Keratinocyte (primary cell): ENCODE data around the gene CEL. TPM values are rescaled to one million over a fixed set of nuclear protein-coding genes. Genes with fewer than 3 reads are reported as not detected.

ENCODE experiments used
- DNase-seq: peaks from one replicate; pipeline ENCODE4 v3.0.0-alpha.2; 2011; ENCODE audit warnings: low read depth, missing footprints, low spot score
- FAIRE-seq: peaks from 2 replicates; lab custom pipeline; 2011; peaks lifted over from hg19 to GRCh38; lab: Jason Lieb, UNC
- H2AFZ ChIP-seq: 2 replicates; pipeline ENCODE4 v1.6.0; 2012; ENCODE audit warnings: low read length, control low read depth, inconsistent platforms; ENCODE audit not compliant: control insufficient read depth
- H3K27ac ChIP-seq: 2 replicates; pipeline ENCODE4 v1.5.1; 2011; ENCODE audit warnings: low read length; ENCODE audit not compliant: control insufficient read depth, insufficient read depth
- H3K27me3 ChIP-seq: 3 replicates; pipeline ENCODE4 v1.6.0; 2011; ENCODE audit warnings: low read length; ENCODE audit not compliant: control insufficient read depth, insufficient read depth; ENCODE audit errors: extremely low read depth
- H3K36me3 ChIP-seq, 2 experiments: 2 replicates in 1 of 2; 3 replicates in 1 of 2; pipeline ENCODE4 v1.5.1; 2011; ENCODE audit warnings: low read length in 2 of 2, mild to moderate bottlenecking in 1 of 2; ENCODE audit not compliant: control insufficient read depth in 2 of 2, insufficient read depth in 2 of 2; ENCODE audit errors: extremely low read depth in 1 of 2
- H3K4me1 ChIP-seq: 3 replicates; pipeline ENCODE4 v1.5.1; 2011; ENCODE audit warnings: low read length; ENCODE audit not compliant: control insufficient read depth, insufficient read depth; ENCODE audit errors: extremely low read depth
- H3K4me2 ChIP-seq: 3 replicates; pipeline ENCODE4 v1.6.0; 2011; ENCODE audit warnings: low read depth, low read length; ENCODE audit not compliant: control insufficient read depth, insufficient read depth; ENCODE audit errors: extremely low read depth
- H3K4me3 ChIP-seq, 3 experiments: fragments of 200-600 bp in 1 of 3; sonication (generic) in 1 of 3; 2 replicates in 2 of 3; 3 replicates in 1 of 3; pipeline ENCODE4 v1.5.1; 2011 to 2016; ENCODE audit warnings: low read length in 3 of 3, mild to moderate bottlenecking in 3 of 3, control low read depth in 2 of 3, inconsistent platforms in 1 of 3, low read depth in 1 of 3, mixed read lengths in 1 of 3, mixed run types in 1 of 3, moderate library complexity in 1 of 3; ENCODE audit not compliant: control insufficient read depth in 2 of 3, insufficient read depth in 2 of 3; ENCODE audit errors: extremely low read depth in 1 of 3
- H3K79me2 ChIP-seq: 2 replicates; pipeline ENCODE4 v1.6.0; 2012; ENCODE audit warnings: low read length; ENCODE audit not compliant: control insufficient read depth, insufficient read depth
- H3K9ac ChIP-seq: 3 replicates; pipeline ENCODE4 v1.6.0; 2011; ENCODE audit warnings: low read length; ENCODE audit not compliant: control insufficient read depth, insufficient read depth; ENCODE audit errors: extremely low read depth
- H3K9me1 ChIP-seq: 3 replicates; pipeline ENCODE4 v1.6.0; 2011; ENCODE audit warnings: low read length; ENCODE audit not compliant: control insufficient read depth, insufficient read depth; ENCODE audit errors: extremely low read depth
- H3K9me3 ChIP-seq: 2 replicates; pipeline ENCODE4 v1.5.1; 2012; ENCODE audit warnings: low read depth, low read length; ENCODE audit not compliant: control insufficient read depth
- H4K20me1 ChIP-seq: 3 replicates; pipeline ENCODE4 v1.6.0; 2011; ENCODE audit warnings: low read length; ENCODE audit not compliant: control insufficient read depth, insufficient read depth; ENCODE audit errors: extremely low read depth
- EZH2 ChIP-seq: IDR thresholded peaks from one replicate; pipeline ENCODE4 v1.6.1; 2012; ENCODE audit warnings: inconsistent platforms, mild to moderate bottlenecking, low read length, moderate library complexity
- dilution Hi-C: fragments of 300-500 bp; cut with MboI; formaldehyde crosslinking; loops from one replicate; pipeline ENCODE4 v1.7.0; 2020; ENCODE audit warnings: low sequenced_read_pairs; ENCODE audit not compliant: extremely low pct_ligation_motif_present
- polyA plus RNA-seq, 5 experiments: library from polyadenylated mRNA; depleted of rRNA in 3 of 5; stranded (reverse) in 3 of 5; stranded (forward) in 1 of 5; unstranded in 1 of 5; fragments of >200 nt; gene quantifications; 1 replicate in 1 of 5; 2 replicates in 3 of 5; 3 replicates in 1 of 5; pipeline versions ENCODE4 v1.2.1 to v1.2.3, GENCODE V29; 2011 to 2012; ENCODE audit warnings: missing spikeins in 2 of 5, low read depth in 1 of 5, low replicate concordance in 1 of 5
- TF ChIP-seq, protein P1 (sequence below), 3 experiments: IDR thresholded peaks in 1 of 3; conservative IDR thresholded peaks in 1 of 3; optimal IDR thresholded peaks in 1 of 3; 2 replicates in 2 of 3; 3 replicates in 1 of 3; pipeline versions ENCODE3 to v1.5.1; 2011; ENCODE audit warnings: low read length in 3 of 3, mild to moderate bottlenecking in 3 of 3, moderate library complexity in 2 of 3, control low read depth in 1 of 3, inconsistent platforms in 1 of 3; ENCODE audit not compliant: insufficient read depth in 2 of 3; ENCODE audit errors: extremely low read depth in 1 of 3

Gene CEL
- polyA plus RNA-seq, 1 donor (not counting 4 experiments of a cell fraction or from before 2014, with no cell fraction given): 0.12 TPM

DNA sequence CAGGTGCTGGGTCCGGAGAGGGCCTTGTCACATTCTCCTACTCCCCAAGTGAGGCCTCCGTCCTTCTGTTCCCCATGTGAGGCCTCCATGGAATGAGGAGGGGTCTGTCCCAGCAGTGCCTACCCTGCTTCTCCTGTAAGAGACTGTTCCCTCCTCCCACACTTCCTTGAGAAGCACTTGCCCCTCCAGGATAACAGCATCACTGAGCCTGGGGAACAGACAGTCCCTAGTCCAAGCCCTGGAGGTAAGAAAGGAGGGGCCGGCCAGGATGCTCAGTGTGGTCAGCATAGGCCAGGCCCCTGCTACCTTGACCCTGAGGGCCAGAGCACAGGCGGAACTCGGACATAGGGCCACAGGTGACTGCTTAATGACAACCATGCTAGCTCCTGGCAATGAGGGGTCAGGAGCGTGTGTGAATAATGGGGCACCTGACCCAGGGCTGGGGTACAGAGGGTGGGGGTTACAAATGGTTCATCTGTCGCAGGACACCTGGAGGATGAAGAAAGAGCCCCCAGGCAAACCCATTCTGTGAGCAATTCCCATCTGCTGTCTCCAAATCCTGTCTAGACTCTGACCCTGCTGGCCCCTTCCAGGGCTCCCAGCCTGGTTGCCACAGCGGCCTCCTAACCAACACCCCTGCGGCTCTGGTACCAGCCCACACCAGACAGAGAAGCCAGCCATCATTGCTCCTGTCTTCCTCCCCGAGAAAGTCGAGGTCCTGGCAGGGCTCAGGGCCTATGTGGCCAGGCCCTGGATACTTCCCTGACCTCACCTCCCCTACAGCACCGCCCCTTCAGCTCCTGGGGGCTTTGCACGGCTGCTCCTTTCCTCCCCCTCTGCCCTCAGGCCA lies 39.0 kb downstream of the CEL start:
- no peaks in the 10 kb centered on the region for H3K9me3 ChIP-seq
- no peak overlapping the region for H3K4me2 ChIP-seq
- H3K4me1 ChIP-seq: no peaks in the 10 kb centered on the region
- H3K36me3 ChIP-seq: peaks cover 48 to 50% of the 10 kb centered on the region in 2 experiments
- H3K27me3 ChIP-seq: no peaks in the 10 kb centered on the region
- dilution Hi-C loops: no loop called here
- H3K9ac ChIP-seq: no peak overlapping the region
- TF ChIP-seq, protein P1, sequence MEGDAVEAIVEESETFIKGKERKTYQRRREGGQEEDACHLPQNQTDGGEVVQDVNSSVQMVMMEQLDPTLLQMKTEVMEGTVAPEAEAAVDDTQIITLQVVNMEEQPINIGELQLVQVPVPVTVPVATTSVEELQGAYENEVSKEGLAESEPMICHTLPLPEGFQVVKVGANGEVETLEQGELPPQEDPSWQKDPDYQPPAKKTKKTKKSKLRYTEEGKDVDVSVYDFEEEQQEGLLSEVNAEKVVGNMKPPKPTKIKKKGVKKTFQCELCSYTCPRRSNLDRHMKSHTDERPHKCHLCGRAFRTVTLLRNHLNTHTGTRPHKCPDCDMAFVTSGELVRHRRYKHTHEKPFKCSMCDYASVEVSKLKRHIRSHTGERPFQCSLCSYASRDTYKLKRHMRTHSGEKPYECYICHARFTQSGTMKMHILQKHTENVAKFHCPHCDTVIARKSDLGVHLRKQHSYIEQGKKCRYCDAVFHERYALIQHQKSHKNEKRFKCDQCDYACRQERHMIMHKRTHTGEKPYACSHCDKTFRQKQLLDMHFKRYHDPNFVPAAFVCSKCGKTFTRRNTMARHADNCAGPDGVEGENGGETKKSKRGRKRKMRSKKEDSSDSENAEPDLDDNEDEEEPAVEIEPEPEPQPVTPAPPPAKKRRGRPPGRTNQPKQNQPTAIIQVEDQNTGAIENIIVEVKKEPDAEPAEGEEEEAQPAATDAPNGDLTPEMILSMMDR (optimal IDR thresholded peaks at IDR 0.05 in 1 of 3, IDR thresholded peaks at IDR 0.05 in 1 of 3, conservative IDR thresholded peaks at IDR 0.05 in 1 of 3; ENCODE audit: extremely low read depth in 1 of 3, insufficient read depth in 2 of 3, low read length in 3 of 3): no peak
- no peak for TF ChIP-seq EZH2
- FAIRE-seq (no peak), DNase-seq (no peak)
- H3K27ac ChIP-seq: no peak overlapping the region
- no peak overlapping the region for H3K4me3 ChIP-seq
- no peaks in the 10 kb centered on the region for H3K9me1 ChIP-seq
- H4K20me1 ChIP-seq: no peaks in the 10 kb centered on the region
- no peaks in the 10 kb centered on the region for H3K79me2 ChIP-seq
- H2AFZ ChIP-seq: no peak overlapping the region

DNA sequence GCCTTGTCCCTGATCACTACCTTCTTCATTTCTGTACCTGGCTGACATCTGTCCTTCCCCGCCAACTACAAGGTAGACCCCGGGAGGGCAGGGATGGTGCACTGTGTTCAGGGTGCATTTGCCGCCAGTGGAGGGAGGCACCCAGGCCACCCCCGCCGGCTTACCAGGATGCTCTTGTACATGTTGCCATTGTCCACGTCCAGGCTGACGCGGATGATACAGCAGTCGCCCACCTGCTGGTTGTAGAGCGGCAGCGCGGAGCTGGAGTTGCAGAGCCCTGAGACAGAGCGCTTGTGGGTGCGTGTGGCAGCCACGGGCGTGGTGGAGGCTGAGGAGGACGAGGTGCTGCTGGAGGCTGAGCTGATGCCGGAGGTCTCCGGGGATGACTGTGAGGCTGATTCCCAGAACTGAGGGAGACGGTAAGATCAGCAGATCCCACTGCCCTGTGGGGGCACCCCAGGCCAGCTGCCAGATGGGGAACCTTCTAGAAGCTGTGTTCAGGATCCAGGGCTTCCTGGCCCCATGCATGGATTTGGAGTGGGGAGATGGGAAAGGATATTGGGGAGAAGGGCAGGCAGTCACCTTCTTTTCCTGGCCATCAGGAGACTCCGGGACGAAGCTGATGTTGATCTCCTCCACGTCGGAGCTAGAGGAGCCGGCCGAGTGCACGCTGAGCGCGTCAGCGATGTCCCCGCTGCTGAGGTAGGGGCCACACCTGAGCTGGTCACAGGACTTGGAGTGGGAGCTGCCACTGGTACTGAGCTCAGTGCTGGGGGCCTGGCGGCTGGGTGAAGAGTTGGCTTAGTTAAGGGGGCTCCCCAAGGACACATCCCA lies 39.8 kb downstream of the CEL start:
- no peak for TF ChIP-seq EZH2
- TF ChIP-seq, protein P1 (optimal IDR thresholded peaks at IDR 0.05 in 1 of 3, IDR thresholded peaks at IDR 0.05 in 1 of 3, conservative IDR thresholded peaks at IDR 0.05 in 1 of 3; ENCODE audit: extremely low read depth in 1 of 3, insufficient read depth in 2 of 3, low read length in 3 of 3): no peak
- no peak overlapping the region for H3K27ac ChIP-seq
- H3K36me3 ChIP-seq: peaks cover 53% of the 10 kb centered on the region in 2 experiments
- H3K4me2 ChIP-seq: no peak overlapping the region
- dilution Hi-C loops: no loop called here
- no peaks in the 10 kb centered on the region for H4K20me1 ChIP-seq
- H3K9me1 ChIP-seq: no peaks in the 10 kb centered on the region
- no peak for DNase-seq
- no peaks in the 10 kb centered on the region for H3K27me3 ChIP-seq
- H3K9me3 ChIP-seq: no peaks in the 10 kb centered on the region
- FAIRE-seq: no peak
- no peak overlapping the region for H3K9ac ChIP-seq
- no peak overlapping the region for H2AFZ ChIP-seq
- no peaks in the 10 kb centered on the region for H3K79me2 ChIP-seq
- H3K4me3 ChIP-seq: no peak overlapping the region
- H3K4me1 ChIP-seq: no peaks in the 10 kb centered on the region
